Measurements from ENCODE around the gene PTGR2.
"Not testable (repeated sequence)": the region's sequence is repeated elsewhere in the genome, so short reads cannot be mapped to it uniquely, and the experiment has no call there.

Gene PTGR2

DNA sequence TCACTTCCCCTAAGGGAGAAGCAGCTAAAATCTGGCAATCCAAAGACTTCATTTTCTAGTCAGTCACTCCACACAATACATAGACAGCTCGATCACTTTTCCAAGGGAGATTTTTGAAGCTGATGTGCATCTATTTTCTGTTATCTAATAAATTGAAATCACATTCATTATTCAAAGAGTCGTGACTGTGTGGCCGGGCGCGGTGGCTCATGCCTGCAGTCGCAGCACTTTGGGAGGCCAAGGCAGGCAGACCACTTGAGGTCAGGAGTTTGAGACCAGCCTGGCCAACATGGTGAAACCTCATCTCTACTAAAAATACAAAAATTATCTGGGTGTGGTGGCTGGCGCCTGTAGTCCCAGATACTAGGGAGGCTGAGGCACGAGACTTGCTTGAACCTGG, 27.1 kb upstream of the PTGR2 start:
- H3K4me1 ChIP-seq: peaks cover 0 to 11% (median 0%) of the 10 kb centered on the region in 4 donors
- H3K4me3 ChIP-seq: no peak overlapping the region
- no peak overlapping the region for H3K27ac ChIP-seq
- no peaks in the 10 kb centered on the region for H3K9me3 ChIP-seq
- DNase-seq: no peak
- H3K36me3 ChIP-seq: no peaks in the 10 kb centered on the region
- TF ChIP-seq, protein P1, sequence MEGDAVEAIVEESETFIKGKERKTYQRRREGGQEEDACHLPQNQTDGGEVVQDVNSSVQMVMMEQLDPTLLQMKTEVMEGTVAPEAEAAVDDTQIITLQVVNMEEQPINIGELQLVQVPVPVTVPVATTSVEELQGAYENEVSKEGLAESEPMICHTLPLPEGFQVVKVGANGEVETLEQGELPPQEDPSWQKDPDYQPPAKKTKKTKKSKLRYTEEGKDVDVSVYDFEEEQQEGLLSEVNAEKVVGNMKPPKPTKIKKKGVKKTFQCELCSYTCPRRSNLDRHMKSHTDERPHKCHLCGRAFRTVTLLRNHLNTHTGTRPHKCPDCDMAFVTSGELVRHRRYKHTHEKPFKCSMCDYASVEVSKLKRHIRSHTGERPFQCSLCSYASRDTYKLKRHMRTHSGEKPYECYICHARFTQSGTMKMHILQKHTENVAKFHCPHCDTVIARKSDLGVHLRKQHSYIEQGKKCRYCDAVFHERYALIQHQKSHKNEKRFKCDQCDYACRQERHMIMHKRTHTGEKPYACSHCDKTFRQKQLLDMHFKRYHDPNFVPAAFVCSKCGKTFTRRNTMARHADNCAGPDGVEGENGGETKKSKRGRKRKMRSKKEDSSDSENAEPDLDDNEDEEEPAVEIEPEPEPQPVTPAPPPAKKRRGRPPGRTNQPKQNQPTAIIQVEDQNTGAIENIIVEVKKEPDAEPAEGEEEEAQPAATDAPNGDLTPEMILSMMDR (IDR thresholded peaks at IDR 0.05): no peak
- no peaks in the 10 kb centered on the region for H3K27me3 ChIP-seq
- intact Hi-C loops (cut with DNase I; ENCODE audit: low total_unique reads): loop anchor here (10.0 kb wide), 1 partner anchor 70 kb away; no protein-coding TSS in a partner anchor

DNA sequence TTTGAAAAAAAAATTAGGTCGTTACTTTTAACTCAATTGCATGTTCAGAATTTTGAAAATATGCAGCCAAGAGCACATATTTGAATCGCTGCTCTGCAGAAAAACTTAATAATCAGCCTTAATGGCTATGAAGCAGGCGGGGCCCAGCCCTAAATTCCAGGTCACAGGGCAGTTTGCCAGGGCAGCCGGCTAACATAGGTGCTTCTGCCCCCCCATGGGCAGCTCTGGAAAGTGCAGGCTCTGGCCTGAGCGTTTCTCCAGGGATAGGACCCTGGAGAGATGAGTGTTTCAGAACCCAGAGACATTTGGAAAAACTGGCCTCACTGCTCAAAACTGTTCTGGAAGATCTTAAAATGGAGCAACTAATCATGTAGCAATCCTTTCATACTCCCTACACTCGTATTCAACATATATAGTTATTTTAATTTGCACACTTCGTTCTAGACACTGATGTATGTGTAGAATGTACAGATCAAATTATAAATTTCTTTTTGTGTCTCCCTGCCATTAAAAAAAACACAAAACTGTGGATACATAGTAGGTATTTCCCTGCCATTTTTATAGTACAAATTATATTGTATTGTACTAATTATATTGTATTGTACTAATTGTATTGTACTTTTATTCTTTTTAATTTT, 26.0 kb upstream of the PTGR2 start:
- Histone ChIP-seq H3K27ac (peak overlapping the region in 1 of 2 donors; percentile 24), H3K4me3 (no peak overlapping the region), H3K36me3 (no peaks in the 10 kb centered on the region), H3K4me1 (peaks cover 0 to 11% (median 0%) of the 10 kb centered on the region in 4 donors), H3K9me3 (no peaks in the 10 kb centered on the region), H3K27me3 (no peaks in the 10 kb centered on the region)
- DNase-seq: peak; percentile 92 to 95
- intact Hi-C loops (cut with DNase I; ENCODE audit: low total_unique reads): loop anchor here (1.0 to 10.0 kb wide), 2 partner anchors 71 to 97 kb away; no protein-coding TSS in a partner anchor
- TF ChIP-seq, protein P1 (IDR thresholded peaks at IDR 0.05): peak; percentile 93 to 94

DNA sequence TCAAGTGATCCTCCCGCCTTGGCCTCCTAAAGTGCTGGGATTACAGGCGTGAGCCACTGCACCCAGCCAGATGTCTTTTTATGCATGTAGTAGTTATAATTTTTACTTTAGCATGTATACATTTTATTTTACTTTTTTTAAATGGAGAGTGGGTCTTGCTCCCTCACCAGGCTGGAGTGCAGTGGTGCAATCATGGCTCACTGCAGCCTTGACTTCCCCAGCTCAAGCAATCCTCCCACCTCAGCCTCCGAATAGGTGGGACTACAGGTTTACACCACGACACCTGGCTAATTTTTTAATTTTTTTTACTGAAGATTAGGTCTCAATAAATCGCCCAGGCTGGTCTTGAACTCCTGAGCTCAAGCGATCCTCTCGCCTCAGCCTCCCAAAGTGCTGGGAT, 24.4 kb upstream of the PTGR2 start:
- not testable (repeated sequence) for H3K4me3 ChIP-seq, DNase-seq, H3K36me3 ChIP-seq, H3K27me3 ChIP-seq, H3K9me3 ChIP-seq, H3K27ac ChIP-seq
- H3K4me1 ChIP-seq: peaks cover 0 to 11% (median 0%) of the 10 kb centered on the region in 4 donors
- intact Hi-C loops (cut with DNase I; ENCODE audit: low total_unique reads): loop anchor here (10.0 kb wide), 1 partner anchor 72 kb away; no protein-coding TSS in a partner anchor

DNA sequence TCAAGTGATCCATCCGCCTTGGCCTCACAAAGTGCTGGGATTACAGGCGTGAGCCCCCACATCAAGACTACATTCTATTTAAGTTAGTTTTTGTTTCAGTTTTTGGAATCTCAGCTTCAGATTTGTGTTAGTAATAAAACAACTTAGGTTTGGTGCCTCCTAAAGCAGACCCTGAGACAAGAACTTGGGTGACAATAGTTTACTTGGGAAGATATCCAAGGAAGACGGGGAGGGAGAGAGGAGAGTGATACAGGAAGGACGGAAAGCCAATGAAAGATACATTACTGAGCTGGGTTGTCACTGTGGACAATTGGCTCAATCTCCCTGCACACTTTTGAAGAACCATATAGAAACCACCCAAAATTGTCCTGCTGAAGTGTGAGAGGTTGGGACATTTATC, 22.6 kb upstream of the PTGR2 start:
- Histone ChIP-seq H3K9me3 (no peaks in the 10 kb centered on the region), H3K4me3 (no peak overlapping the region), H3K36me3 (no peaks in the 10 kb centered on the region), H3K27me3 (no peaks in the 10 kb centered on the region), H3K27ac (no peak overlapping the region), H3K4me1 (peaks cover 0 to 22% (median 4%) of the 10 kb centered on the region in 4 donors)
- no peak for DNase-seq
- intact Hi-C loops (cut with DNase I; ENCODE audit: low total_unique reads): loop anchor here (10.0 kb wide), 1 partner anchor 74 kb away; no protein-coding TSS in a partner anchor
- TF ChIP-seq, protein P1 (IDR thresholded peaks at IDR 0.05): no peak

DNA sequence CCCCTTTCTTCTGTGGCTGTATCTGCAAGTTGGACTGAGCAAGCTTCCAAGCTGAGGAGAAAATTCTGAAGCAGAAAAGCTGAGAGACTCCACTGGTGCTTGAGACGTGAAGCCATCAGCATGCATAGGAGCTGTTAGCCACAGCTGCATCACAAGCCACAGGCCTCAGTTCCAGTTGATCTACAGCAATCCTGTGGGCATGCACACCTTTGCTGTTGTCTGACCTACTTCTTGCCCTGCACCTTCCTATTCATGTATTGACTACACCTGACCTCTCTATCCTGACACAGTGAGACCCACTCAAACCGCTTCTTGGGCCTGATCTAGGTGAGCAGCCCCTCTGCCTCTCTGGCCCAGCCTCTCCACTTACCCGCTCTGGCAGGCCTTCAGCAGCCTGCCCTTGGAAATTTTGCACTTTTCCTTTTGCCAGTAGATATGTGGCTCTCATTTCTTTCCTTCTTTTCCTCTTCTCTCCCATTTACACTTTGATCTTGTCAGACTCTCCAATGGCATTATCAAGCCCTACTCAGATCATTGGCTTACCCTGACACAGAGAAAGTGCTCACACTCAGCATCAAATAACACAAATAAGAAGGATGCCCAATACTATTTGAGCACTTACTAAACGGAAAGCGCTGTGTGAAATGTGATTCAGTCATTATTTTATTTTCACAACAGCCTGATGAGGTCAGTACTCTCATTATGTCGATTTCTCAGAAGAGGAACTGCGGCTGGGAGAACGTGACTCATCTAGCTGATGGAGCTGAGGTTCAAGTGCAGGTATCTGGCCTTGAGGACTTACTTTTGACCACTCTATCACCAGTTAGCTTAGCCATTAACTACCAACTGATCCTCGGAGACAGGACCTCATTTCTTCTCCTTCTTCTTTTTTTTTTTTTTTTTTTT, 21.9 kb upstream of the PTGR2 start:
- no peak for DNase-seq
- Histone ChIP-seq H3K4me1 (peaks cover 0 to 22% (median 4%) of the 10 kb centered on the region in 4 donors), H3K27ac (peak overlapping the region in 1 of 2 donors; percentile 25), H3K27me3 (no peaks in the 10 kb centered on the region), H3K4me3 (no peak overlapping the region), H3K36me3 (no peaks in the 10 kb centered on the region), H3K9me3 (no peaks in the 10 kb centered on the region)
- TF ChIP-seq, protein P1 (IDR thresholded peaks at IDR 0.05): no peak
- intact Hi-C loops (cut with DNase I; ENCODE audit: low total_unique reads): loop anchor here (10.0 kb wide), 1 partner anchor 75 kb away; no protein-coding TSS in a partner anchor

DNA sequence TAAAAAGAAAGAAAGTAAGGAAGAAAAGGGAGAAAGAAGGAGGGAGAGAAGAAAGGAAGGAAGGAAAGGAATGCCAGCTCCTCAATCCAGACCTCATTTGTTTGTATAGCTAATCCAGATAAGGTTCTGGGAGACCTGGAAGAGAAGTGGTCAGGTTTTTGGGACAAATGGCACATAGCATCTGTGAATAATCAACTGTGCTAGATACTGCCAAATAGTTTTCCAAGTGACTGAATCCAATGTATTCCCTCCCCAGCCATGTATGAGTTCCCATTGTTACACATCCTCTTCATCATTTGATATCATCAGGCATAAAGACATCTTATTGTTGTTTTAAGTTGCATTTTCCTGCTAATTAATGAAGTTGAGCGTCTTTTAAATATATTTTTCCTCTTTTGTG, 18.6 kb upstream of the PTGR2 start:
- no peak overlapping the region for H3K27ac ChIP-seq
- H3K4me3 ChIP-seq: no peak overlapping the region
- H3K9me3 ChIP-seq: no peaks in the 10 kb centered on the region
- H3K27me3 ChIP-seq: no peaks in the 10 kb centered on the region
- no peaks in the 10 kb centered on the region for H3K36me3 ChIP-seq
- intact Hi-C loops (cut with DNase I; ENCODE audit: low total_unique reads): no loop called here
- DNase-seq: no peak
- TF ChIP-seq, protein P1 (IDR thresholded peaks at IDR 0.05): no peak
- H3K4me1 ChIP-seq: peaks cover 0 to 11% (median 4%) of the 10 kb centered on the region in 4 donors
